Measurements from ENCODE around the gene KCNIP4.

DNA sequence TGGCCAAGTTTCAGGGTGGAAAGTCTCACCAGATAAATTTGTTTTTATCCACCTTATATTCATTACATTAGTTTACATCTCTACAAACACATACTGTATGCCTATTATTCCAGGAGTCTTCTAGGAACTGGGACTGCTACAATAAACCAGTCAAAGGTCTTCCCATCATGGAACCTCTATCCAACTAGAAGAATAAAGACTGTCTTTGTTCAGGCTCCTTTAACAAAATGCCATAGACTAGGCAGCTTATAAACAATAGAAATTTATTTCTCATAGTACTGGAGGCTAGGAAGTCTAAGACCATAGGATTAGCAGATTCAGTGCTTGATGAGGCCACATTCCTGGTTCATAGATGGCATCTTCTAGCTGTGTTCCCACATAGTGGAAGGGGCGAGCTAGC, 1186.7 kb downstream of the KCNIP4 start:
- TF ChIP-seq, protein P1, sequence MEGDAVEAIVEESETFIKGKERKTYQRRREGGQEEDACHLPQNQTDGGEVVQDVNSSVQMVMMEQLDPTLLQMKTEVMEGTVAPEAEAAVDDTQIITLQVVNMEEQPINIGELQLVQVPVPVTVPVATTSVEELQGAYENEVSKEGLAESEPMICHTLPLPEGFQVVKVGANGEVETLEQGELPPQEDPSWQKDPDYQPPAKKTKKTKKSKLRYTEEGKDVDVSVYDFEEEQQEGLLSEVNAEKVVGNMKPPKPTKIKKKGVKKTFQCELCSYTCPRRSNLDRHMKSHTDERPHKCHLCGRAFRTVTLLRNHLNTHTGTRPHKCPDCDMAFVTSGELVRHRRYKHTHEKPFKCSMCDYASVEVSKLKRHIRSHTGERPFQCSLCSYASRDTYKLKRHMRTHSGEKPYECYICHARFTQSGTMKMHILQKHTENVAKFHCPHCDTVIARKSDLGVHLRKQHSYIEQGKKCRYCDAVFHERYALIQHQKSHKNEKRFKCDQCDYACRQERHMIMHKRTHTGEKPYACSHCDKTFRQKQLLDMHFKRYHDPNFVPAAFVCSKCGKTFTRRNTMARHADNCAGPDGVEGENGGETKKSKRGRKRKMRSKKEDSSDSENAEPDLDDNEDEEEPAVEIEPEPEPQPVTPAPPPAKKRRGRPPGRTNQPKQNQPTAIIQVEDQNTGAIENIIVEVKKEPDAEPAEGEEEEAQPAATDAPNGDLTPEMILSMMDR (IDR thresholded peaks at IDR 0.05): no peak
- no peak for TF ChIP-seq POLR2A (IDR thresholded peaks at IDR 0.05)
